ENCODE data around the gene SRPRA.

Gene SRPRA

DNA sequence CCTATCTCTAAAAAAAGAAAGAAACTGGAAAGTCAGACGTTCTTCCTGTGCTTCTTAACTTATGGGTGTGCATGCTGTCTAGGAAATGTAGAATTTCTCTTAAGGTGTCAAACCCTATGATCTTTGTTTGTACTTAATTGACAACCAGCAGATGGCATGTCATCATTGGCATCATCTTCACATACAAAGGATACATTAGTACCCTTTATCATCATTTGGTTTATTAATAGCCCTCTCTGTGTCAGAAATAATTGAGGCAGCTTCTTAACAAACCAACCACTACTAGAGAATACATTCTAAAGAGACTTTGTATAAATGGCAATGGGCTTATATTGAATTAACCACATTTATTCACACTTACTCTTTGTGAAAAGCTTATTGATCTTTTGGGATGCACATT, 13.9 kb downstream of the SRPRA start:
- H3K27ac ChIP-seq: no peak overlapping the region
- TF ChIP-seq, protein P1, sequence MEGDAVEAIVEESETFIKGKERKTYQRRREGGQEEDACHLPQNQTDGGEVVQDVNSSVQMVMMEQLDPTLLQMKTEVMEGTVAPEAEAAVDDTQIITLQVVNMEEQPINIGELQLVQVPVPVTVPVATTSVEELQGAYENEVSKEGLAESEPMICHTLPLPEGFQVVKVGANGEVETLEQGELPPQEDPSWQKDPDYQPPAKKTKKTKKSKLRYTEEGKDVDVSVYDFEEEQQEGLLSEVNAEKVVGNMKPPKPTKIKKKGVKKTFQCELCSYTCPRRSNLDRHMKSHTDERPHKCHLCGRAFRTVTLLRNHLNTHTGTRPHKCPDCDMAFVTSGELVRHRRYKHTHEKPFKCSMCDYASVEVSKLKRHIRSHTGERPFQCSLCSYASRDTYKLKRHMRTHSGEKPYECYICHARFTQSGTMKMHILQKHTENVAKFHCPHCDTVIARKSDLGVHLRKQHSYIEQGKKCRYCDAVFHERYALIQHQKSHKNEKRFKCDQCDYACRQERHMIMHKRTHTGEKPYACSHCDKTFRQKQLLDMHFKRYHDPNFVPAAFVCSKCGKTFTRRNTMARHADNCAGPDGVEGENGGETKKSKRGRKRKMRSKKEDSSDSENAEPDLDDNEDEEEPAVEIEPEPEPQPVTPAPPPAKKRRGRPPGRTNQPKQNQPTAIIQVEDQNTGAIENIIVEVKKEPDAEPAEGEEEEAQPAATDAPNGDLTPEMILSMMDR (conservative IDR thresholded peaks at IDR 0.05): no peak

DNA sequence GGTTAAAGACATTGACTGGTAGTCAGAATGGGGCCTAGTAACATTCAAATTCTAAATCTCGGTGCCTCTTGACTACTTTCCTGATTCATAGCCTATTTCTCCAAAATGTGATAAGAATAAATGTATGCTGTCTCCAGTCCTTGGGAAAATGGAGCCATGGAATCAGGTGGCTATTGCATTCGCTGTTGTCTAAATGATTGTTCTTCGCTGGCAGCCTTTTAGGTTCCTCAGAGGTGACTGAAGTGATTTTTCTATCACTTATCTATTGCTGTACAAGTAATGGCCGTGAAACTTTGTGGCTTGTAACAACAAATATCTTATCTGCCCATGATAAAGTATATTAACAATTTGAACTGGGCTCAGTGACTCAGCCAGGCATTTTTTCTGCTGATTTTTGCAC, 15.4 kb downstream of the SRPRA start:
- TF ChIP-seq, protein P1 (conservative IDR thresholded peaks at IDR 0.05): no peak
- H3K27ac ChIP-seq: no peak overlapping the region

DNA sequence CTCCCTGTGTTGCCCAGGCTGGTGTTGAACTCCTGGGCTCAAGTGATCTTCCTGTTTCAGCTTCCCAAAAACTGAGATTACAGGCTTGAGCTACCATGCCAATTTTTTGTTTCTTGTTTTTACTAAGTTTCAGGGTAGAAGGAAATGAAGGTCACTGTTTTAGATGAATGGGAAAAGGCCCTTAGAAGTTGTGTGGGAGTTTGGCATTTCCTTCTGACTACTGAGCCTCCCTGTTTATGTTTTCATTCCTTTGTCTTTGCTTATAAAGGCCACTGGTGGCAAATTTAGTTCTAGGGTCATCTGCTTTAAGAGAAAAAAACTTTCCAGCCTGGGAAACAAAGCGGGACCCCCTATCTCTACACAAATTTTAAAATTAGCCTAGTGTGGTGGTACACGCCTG, 22.1 kb downstream of the SRPRA start:
- TF ChIP-seq, protein P1 (conservative IDR thresholded peaks at IDR 0.05): no peak
- H3K27ac ChIP-seq: no peak overlapping the region

DNA sequence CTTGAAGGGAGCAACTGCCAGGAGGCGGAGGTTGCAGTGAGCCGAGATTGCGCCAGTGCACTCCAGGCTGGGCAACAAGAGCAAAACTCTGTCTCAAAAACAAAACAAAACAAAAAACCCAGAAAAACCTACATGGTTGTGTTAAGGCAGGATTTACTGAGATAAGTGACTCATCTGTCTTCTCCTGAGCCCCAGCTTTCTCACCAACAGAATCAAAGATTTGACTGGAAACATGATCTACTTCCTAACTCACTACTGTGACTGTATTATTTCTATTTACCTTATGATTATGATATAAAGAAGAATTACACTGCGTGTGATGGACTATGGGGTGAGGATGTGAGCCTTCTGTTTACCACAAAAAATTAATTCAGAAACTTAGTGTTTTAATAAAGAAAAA, 35.3 kb downstream of the SRPRA start:
- TF ChIP-seq, protein P1 (conservative IDR thresholded peaks at IDR 0.05): no peak
- peak overlapping the region; percentile 55 for H3K27ac ChIP-seq

DNA sequence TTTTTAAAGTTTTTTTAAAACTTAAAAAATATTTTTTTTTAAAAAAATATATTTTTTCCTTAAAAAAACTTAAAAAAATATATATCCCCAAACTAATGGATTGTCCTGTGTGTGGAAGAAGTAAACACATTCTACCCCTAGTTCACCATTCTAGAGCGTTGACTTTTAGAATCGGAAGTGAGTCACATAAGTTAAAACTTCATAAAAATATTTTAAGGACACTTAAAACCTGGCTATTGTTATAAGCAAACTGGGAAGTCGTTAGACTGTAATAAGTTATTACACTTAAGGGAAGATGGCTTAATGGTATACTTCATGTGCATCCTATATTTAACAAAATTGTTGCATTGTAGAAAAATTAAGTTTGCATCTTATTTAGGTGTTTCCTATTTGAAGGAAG, 36.0 kb downstream of the SRPRA start:
- peak overlapping the region; percentile 55 for H3K27ac ChIP-seq
- TF ChIP-seq, protein P1 (conservative IDR thresholded peaks at IDR 0.05): no peak

DNA sequence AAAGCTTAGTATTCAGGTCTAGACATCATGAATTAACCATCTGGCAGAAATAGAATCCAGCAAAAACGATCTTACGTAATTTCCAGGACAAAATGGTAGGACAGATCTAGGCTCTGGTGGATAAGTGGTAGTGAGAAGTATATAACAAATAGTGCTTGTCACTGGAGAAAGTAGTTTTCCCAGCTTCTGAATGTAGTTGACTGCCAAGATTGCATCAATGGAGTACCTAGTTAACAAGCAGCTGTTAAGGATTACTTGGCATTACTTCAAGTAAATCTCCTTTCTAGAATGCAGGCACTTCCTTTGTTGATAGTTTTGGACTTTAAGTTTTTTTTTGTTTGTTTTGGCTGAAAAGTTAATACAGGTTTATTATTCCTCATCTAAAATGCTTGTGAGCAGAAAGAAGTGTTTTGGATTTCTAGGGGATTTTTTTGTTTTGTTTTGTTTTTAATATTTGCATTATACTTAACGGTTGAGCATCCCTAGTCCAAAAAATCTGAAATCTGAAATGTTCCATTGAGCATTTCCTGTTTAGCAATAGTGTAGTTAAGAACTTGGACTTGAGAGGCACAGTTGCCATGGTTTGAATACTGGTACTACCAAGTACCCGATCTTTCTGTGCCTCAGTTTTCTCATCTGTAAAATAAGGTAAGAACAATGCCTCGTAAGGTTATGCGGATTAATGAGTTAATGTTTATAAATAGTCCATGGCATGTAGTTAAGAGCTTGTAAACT, 36.8 kb downstream of the SRPRA start:
- peak overlapping the region; percentile 55 for H3K27ac ChIP-seq
- TF ChIP-seq, protein P1 (conservative IDR thresholded peaks at IDR 0.05): no peak

DNA sequence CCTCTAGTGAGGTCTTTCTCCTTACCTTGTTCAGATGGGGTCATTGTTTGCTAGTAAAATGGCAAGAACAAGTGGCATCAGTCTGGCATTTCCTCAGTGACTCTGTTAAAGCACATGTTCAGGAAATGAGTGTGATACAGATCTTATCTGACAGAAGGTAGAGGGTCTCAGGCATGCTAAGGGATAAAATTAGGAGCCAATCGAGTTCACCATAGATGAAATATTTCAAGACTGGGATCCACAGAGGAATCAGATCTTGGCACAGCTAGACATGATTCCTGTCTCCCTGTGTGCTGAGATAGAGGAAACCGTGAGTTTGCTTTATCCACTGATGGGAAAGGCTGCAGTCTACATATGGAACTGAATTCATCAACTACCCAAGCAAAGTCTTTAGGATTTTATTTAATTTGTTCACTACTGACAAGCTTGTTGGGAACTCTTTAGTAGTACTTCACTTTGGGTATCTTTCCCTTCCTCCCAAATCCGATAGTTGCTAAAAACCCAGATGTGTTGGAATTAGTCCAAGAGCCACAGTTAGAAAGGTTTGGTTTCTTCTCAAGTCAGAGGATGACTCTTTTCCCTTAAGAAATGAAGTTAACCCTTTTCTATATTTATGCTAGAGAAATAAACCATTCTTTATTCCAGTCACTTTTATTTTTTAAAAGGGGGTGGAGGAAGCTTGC, 38.7 kb downstream of the SRPRA start:
- TF ChIP-seq, protein P1 (conservative IDR thresholded peaks at IDR 0.05): no peak
- no peak overlapping the region for H3K27ac ChIP-seq
